GM23248 (cell line): Measurements from ENCODE around the gene GNAQ.

Experiments
- EZH2 ChIP-seq: fragments of 200-600 bp; sonication (generic); IDR thresholded peaks from 2 replicates; pipeline ENCODE4 v1.6.1; 2018; ENCODE audit warnings: antibody characterized with exemption, mild to moderate bottlenecking; ENCODE audit not compliant: insufficient read depth, poor library complexity, severe bottlenecking
- EZH2phosphoT487 ChIP-seq: fragments of 200-600 bp; sonication (generic); IDR thresholded peaks from 2 replicates; pipeline ENCODE4 v1.6.1; 2018; ENCODE audit warnings: antibody characterized with exemption, moderate library complexity, mild to moderate bottlenecking, low read depth; ENCODE audit not compliant: insufficient read depth

- TF ChIP-seq EZH2 (no peak), EZH2phosphoT487 (no peak)
These were observed 62.5 kb downstream of the GNAQ start for GRCh38 chr9:77969083-77969482.
